ENCODE measurements around the gene PLXNC1. TPM values are rescaled to one million over a fixed set of nuclear protein-coding genes. Genes with fewer than 3 reads are reported as not detected.

Gene PLXNC1
- total RNA-seq, 3 donors from 2014 or later = 5.2 to 13.2 (median 6.2) TPM

DNA sequence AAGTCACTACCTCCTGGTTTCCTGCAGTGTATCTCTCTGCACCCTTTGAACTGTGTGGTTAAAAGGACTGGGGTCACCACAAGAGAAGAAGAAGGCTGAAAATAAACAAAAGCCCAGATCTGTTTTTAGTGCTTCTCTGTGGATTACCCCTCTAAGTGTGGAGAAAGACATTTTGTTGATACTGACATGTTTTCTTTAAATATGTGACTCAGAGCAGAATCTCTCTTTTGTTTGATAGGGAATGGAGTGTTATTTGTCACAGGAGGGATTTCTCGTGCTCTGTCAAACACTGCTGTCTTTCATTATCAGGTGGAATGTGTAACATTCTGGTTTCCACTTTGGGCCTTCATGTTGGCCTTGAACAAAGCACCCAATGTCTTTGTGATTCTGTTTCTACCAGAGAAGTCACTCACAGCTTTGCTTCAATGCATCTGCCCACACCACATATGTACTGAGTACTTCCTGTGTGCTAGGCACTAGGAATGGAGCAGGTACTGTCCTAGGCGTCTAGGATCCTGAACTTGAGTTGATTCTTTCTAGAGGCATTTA, 82.1 kb downstream of the PLXNC1 start:
- DNase-seq = no peak
- no peaks in the 10 kb centered on the region for H3K36me3 ChIP-seq (ENCODE audit: low read depth)
- H3K4me3 ChIP-seq = no peak overlapping the region
- intact Hi-C loops (cut with DNase I, micrococcal nuclease) = no loop called here
- peak; percentile 29 for ATAC-seq
- no peaks in the 10 kb centered on the region for H3K9me3 ChIP-seq
- TF ChIP-seq, protein P1, sequence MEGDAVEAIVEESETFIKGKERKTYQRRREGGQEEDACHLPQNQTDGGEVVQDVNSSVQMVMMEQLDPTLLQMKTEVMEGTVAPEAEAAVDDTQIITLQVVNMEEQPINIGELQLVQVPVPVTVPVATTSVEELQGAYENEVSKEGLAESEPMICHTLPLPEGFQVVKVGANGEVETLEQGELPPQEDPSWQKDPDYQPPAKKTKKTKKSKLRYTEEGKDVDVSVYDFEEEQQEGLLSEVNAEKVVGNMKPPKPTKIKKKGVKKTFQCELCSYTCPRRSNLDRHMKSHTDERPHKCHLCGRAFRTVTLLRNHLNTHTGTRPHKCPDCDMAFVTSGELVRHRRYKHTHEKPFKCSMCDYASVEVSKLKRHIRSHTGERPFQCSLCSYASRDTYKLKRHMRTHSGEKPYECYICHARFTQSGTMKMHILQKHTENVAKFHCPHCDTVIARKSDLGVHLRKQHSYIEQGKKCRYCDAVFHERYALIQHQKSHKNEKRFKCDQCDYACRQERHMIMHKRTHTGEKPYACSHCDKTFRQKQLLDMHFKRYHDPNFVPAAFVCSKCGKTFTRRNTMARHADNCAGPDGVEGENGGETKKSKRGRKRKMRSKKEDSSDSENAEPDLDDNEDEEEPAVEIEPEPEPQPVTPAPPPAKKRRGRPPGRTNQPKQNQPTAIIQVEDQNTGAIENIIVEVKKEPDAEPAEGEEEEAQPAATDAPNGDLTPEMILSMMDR (IDR thresholded peaks at IDR 0.05) = no peak
- no peaks in the 10 kb centered on the region for H3K4me1 ChIP-seq (ENCODE audit: low read depth)

DNA sequence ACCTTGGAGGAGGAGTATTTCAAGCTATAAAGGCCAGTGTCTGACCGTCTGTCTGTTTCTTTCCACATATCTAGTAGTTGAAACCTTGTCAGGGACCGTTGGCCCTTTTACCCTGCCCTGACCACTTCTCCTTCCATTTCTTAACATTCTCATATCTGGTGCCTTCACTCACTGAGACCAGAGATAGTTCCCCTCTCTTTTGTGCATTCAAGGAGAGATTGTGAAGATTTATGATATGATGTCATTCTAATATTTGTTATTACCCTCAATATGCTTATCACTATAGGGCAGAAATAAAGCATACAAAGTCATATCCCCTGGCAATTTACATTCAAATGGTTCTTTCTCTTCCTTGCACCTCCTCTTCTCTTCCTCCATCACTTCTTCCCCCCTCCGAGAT, 83.3 kb downstream of the PLXNC1 start:
- intact Hi-C loops (cut with DNase I, micrococcal nuclease) = no loop called here
- Histone ChIP-seq H3K9me3 (no peaks in the 10 kb centered on the region), H3K36me3 (ENCODE audit: low read depth) (no peaks in the 10 kb centered on the region), H3K4me3 (no peak overlapping the region), H3K4me1 (ENCODE audit: low read depth) (no peaks in the 10 kb centered on the region)
- TF ChIP-seq, protein P1 (IDR thresholded peaks at IDR 0.05) = no peak
- no peak for ATAC-seq
- no peak for DNase-seq

DNA sequence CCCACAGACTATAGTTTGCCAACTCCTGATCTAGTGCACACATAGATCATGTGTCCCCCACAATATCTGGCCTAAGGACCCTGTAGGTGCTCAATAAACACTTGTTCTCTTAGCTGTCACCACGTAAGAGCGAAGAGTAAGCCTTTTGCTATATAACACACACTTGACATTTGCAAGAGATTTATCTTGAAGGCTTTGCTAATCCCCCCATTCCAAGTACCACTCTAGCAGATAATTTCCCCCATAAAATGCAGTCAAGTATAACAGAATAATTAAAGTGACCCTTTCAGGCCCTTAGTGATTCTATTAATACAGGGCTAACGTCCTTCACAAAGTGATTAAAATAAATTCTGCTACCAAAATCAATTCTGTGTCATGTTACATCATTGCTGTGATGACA, 87.5 kb downstream of the PLXNC1 start:
- Histone ChIP-seq H3K9me3 (no peaks in the 10 kb centered on the region), H3K36me3 (ENCODE audit: low read depth) (no peaks in the 10 kb centered on the region), H3K4me3 (no peak overlapping the region), H3K4me1 (ENCODE audit: low read depth) (no peaks in the 10 kb centered on the region)
- DNase-seq (no peak), ATAC-seq (no peak)
- intact Hi-C loops (cut with DNase I, micrococcal nuclease) = no loop called here
- TF ChIP-seq, protein P1 (IDR thresholded peaks at IDR 0.05) = no peak

DNA sequence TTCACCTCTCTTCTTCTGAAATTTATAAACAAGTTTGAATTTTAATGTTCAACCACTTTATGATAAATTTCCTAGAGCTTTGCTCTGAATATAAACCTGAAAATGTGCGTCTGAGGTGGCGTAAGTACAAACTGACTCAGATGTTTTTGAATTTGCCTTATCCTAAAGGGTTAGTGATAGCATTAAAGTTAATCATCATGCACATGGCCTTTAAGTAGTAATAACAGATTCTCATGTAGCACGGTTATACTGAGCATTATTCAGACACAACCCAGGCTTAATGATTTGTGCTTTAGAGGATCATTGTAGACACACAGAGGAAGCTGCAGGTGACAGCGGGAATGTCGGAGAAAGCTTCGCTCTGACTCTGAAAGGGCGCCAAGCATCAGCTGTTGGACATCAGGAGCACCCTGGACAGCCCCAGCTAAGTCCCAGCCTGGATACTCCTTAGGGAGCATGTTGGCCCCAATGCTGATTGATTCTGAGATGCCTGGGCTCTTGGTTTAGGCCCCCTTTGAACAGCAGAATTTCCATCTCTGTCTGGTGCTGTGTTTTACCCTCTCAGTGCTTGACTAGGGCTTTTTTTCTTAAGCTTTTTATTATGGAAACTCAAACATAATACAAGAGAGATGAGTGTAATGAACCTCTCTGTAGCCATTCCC, 91.1 kb downstream of the PLXNC1 start:
- H3K4me1 ChIP-seq (ENCODE audit: low read depth) = no peaks in the 10 kb centered on the region
- DNase-seq (no peak), ATAC-seq (no peak)
- H3K4me3 ChIP-seq = no peak overlapping the region
- H3K9me3 ChIP-seq = no peaks in the 10 kb centered on the region
- no peaks in the 10 kb centered on the region for H3K36me3 ChIP-seq (ENCODE audit: low read depth)
- TF ChIP-seq, protein P1 (IDR thresholded peaks at IDR 0.05) = no peak
- intact Hi-C loops (cut with DNase I, micrococcal nuclease) = no loop called here

DNA sequence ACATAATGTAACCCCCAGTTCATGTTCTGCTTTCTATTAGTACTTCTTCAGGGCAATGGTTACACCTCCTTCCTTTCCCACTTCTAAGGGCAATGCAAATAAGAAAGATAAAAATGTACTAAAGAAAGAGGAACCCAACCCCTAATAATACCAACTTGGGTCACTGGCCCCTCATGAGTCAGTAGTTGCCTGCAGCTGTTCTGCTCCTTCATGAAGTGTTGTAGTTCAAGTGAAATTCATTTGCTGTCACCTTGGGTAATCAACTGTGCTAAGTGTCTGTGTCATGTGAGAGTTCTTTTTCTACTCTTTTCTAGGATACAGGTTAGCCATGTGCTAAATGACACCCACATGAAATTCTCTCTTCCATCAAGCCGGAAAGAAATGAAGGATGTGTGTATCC, 91.8 kb downstream of the PLXNC1 start:
- ATAC-seq (peak; percentile 74), DNase-seq (no peak)
- TF ChIP-seq, protein P1 (IDR thresholded peaks at IDR 0.05) = no peak
- H3K4me1 ChIP-seq (ENCODE audit: low read depth) = no peaks in the 10 kb centered on the region
- H3K9me3 ChIP-seq = no peaks in the 10 kb centered on the region
- no peaks in the 10 kb centered on the region for H3K36me3 ChIP-seq (ENCODE audit: low read depth)
- H3K4me3 ChIP-seq = no peak overlapping the region
- intact Hi-C loops (cut with DNase I, micrococcal nuclease) = no loop called here
